Natural killer cell (primary cell): ENCODE measurements around the gene RRP8. TPM values are rescaled to one million over a fixed set of nuclear protein-coding genes. Genes with fewer than 3 reads are reported as not detected.

Experiments
- ATAC-seq, 3 donors: fragments of 150-1000 bp in 2 of 3; fragments of 200-7000 bp in 1 of 3; cut with Tn5 transposase; 1 replicate in 1 of 3; 2 replicates in 2 of 3; pipeline ENCODE4 v1.10.0; 2021; ENCODE audit warnings: mild to moderate bottlenecking in 2 of 3, moderate library complexity in 2 of 3
- DNase-seq, 2 donors: peaks; one replicate each; pipeline versions ENCODE4 v3.0.0 to v3.0.0-alpha.2; 2013 to 2021; ENCODE audit warnings: mixed read lengths in 1 of 2
- H3K27ac ChIP-seq: one replicate; pipeline ENCODE4 v1.5.1; 2013; ENCODE audit warnings: mild to moderate bottlenecking, low read length
- H3K27me3 ChIP-seq: one replicate; pipeline ENCODE4 v1.6.1; 2013; ENCODE audit warnings: low read length; ENCODE audit not compliant: control insufficient read depth, insufficient read depth
- H3K36me3 ChIP-seq: one replicate; pipeline ENCODE4 v1.6.1; 2013; ENCODE audit warnings: low read length; ENCODE audit not compliant: control insufficient read depth, insufficient read depth
- H3K4me1 ChIP-seq: one replicate; pipeline ENCODE4 v1.6.1; 2013; ENCODE audit warnings: low read length; ENCODE audit not compliant: control insufficient read depth, insufficient read depth
- H3K4me3 ChIP-seq: one replicate; pipeline ENCODE4 v1.5.1; 2013; ENCODE audit warnings: low read length
- H3K9me3 ChIP-seq: one replicate; pipeline ENCODE4 v1.6.1; 2013; ENCODE audit warnings: low read length; ENCODE audit not compliant: control insufficient read depth, insufficient read depth
- H3K27ac Mint-ChIP-seq, 2 donors: one replicate each; pipeline ENCODE4 v1.8.0; 2022; ENCODE audit warnings: mild to moderate bottlenecking in 2 of 2, mixed read lengths in 2 of 2, moderate library complexity in 1 of 2
- H3K27me3 Mint-ChIP-seq, 2 donors: one replicate each; pipeline ENCODE4 v1.8.0; 2022; ENCODE audit warnings: low read depth in 2 of 2, mixed read lengths in 2 of 2
- H3K36me3 Mint-ChIP-seq: one replicate; pipeline ENCODE4 v1.8.0; 2022; ENCODE audit warnings: mixed read lengths
- H3K4me1 Mint-ChIP-seq, 2 donors: one replicate each; pipeline ENCODE4 v1.8.0; 2022; ENCODE audit warnings: mixed read lengths in 2 of 2
- H3K4me3 Mint-ChIP-seq: one replicate; pipeline ENCODE4 v1.8.0; 2022; ENCODE audit warnings: mild to moderate bottlenecking, moderate library complexity, mixed read lengths
- H3K9me3 Mint-ChIP-seq, 2 donors: one replicate each; pipeline ENCODE4 v1.8.0; 2022; ENCODE audit warnings: mixed read lengths in 2 of 2
- WGBS: methylation state at CpG from one replicate; pipeline ENCODE4 v1.1.7; 2013; ENCODE audit warnings: missing lambda C conversion rate; ENCODE audit not compliant: insufficient coverage; 5-methylcytosine and 5-hydroxymethylcytosine counted together
- intact Hi-C: fragments of 100-400 bp; cut with micrococcal nuclease; formaldehyde crosslinking; loops from one replicate; pipeline ENCODE4 v1.14.2; 2022
- total RNA-seq, 4 donors: library from RNA; stranded (reverse); fragments of 120-200 nt in 1 of 4; gene quantifications; one replicate each; pipeline versions ENCODE4 v1.2.3 to v1.2.4, GENCODE V29; 2013 to 2022
- TF ChIP-seq, protein P1 (sequence below): fragments of 200-600 bp; IDR thresholded peaks from one replicate; pipeline ENCODE4 v1.8.0; 2022; ENCODE audit warnings: antibody characterized with exemption

RRP8 gene
- total RNA-seq, 3 donors from 2014 or later (not counting 1 experiment from before 2014, with no cell fraction given): 31.3 to 35.9 (median 31.9) TPM

DNA sequence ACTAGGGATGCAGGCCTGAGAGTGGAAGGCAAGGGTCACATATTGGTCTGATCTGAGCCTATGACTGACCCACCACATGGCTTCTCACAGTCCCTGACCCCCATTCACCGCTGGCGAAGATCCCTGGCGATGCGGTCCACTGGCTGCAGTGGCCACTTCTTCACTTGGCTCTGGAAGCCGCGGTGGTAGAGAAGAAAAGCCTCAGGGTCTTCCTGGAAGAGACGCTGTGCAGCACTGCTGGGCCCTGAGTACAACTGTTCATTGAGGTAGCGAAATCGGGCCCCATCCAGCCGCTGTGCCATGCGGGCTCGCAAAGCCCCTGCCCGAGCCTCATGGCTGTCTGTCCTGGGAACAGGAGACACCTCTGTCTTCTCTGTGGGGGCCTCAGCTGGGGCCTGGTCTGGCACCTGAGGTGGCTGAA lies 2.4 kb downstream of the RRP8 start:
- DNase-seq (no peak), ATAC-seq (no peak)
- intact Hi-C loops: loop anchor here (5.0 to 10.0 kb wide), 2 partner anchors 66 to 144 kb away; no protein-coding TSS in a partner anchor
- no peaks in the 10 kb centered on the region for H3K27me3 Mint-ChIP-seq
- peaks cover 24% of the 10 kb centered on the region in 2 donors for H3K4me1 Mint-ChIP-seq
- Histone ChIP-seq H3K36me3 (peaks cover 44% of the 10 kb centered on the region), H3K9me3 (no peaks in the 10 kb centered on the region), H3K4me3 (no peak overlapping the region), H3K27ac (no peak overlapping the region), H3K27me3 (no peaks in the 10 kb centered on the region), H3K4me1 (peaks cover 31% of the 10 kb centered on the region)
- no peaks in the 10 kb centered on the region for H3K9me3 Mint-ChIP-seq
- no peak overlapping the region for H3K4me3 Mint-ChIP-seq
- TF ChIP-seq, protein P1, sequence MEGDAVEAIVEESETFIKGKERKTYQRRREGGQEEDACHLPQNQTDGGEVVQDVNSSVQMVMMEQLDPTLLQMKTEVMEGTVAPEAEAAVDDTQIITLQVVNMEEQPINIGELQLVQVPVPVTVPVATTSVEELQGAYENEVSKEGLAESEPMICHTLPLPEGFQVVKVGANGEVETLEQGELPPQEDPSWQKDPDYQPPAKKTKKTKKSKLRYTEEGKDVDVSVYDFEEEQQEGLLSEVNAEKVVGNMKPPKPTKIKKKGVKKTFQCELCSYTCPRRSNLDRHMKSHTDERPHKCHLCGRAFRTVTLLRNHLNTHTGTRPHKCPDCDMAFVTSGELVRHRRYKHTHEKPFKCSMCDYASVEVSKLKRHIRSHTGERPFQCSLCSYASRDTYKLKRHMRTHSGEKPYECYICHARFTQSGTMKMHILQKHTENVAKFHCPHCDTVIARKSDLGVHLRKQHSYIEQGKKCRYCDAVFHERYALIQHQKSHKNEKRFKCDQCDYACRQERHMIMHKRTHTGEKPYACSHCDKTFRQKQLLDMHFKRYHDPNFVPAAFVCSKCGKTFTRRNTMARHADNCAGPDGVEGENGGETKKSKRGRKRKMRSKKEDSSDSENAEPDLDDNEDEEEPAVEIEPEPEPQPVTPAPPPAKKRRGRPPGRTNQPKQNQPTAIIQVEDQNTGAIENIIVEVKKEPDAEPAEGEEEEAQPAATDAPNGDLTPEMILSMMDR: no peak
- peaks cover 10% of the 10 kb centered on the region for H3K36me3 Mint-ChIP-seq
- WGBS: 96% methylated on average over 13 of the region's 13 CpGs
- no peak overlapping the region for H3K27ac Mint-ChIP-seq

DNA sequence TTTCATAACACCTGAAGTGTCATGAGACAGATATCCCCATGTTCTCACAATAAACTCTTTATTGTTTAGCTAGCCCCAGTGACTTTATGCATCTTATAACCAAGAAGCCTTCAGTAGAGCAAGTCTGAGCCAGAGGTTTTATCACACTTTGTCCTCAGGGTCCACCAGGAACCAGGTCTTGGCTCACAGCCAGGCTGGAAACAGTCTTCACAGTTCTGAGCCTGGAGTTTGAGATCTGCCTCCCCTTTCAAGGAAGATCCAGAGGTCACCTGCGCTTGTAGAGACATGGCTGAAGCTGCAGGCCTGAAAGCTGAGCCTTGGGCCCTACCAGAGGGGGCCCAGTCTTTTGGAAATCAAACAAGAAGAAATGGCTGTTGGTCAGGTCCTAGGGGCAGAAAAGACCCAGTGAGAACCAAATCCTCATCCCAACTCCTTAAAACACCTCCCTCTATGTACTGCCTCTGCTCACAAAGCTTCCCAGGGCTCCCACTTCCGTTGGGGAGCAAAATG lies 3.5 kb downstream of the RRP8 start:
- H3K36me3 Mint-ChIP-seq: peaks cover 10% of the 10 kb centered on the region
- Histone ChIP-seq H3K36me3 (peaks cover 47% of the 10 kb centered on the region), H3K27ac (no peak overlapping the region), H3K27me3 (no peaks in the 10 kb centered on the region), H3K4me1 (peaks cover 20% of the 10 kb centered on the region), H3K9me3 (no peaks in the 10 kb centered on the region), H3K4me3 (no peak overlapping the region)
- H3K9me3 Mint-ChIP-seq: no peaks in the 10 kb centered on the region
- H3K27me3 Mint-ChIP-seq: no peaks in the 10 kb centered on the region
- intact Hi-C loops: loop anchor here (5.0 to 10.0 kb wide), 2 partner anchors 67 to 145 kb away; no protein-coding TSS in a partner anchor
- H3K4me3 Mint-ChIP-seq: no peak overlapping the region
- peaks cover 21 to 23% of the 10 kb centered on the region in 2 donors for H3K4me1 Mint-ChIP-seq
- DNase-seq: peak in 1 of 2 donors; percentile 2
- TF ChIP-seq, protein P1: no peak
- WGBS: 98% methylated on average over 2 of the region's 2 CpGs
- no peak overlapping the region for H3K27ac Mint-ChIP-seq
- ATAC-seq: no peak

DNA sequence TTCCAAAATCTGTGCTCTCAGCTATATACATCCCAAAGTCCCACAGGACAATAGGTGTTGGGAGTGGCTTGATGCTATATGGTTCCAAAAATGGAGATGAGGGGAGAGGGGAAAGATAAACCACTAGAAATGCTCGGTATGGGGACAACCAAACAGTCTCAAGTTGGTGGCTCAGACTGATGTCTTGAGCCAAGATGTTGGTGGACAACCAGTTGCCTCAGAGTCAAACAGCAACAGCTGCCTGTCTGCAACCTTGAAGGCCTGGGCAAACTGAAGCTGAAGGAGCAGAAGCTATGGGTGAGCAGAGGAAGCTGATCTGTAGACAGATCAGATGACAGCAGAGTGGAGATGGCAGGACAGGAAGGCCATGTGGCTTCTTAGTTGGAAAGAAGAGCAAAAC lies 4.0 kb downstream of the RRP8 start:
- H3K4me1 Mint-ChIP-seq: peaks cover 23 to 24% of the 10 kb centered on the region in 2 donors
- TF ChIP-seq, protein P1: no peak
- no peak for ATAC-seq
- intact Hi-C loops: no loop called here
- Histone ChIP-seq H3K4me1 (peaks cover 15% of the 10 kb centered on the region), H3K36me3 (peaks cover 51% of the 10 kb centered on the region), H3K9me3 (no peaks in the 10 kb centered on the region), H3K4me3 (no peak overlapping the region), H3K27me3 (no peaks in the 10 kb centered on the region), H3K27ac (no peak overlapping the region)
- no peaks in the 10 kb centered on the region for H3K9me3 Mint-ChIP-seq
- no peak for DNase-seq
- 93% methylated on average over 1 of the region's 1 CpG for WGBS
- peak overlapping the region in 1 of 2 donors; percentile 58 for H3K27ac Mint-ChIP-seq
- H3K4me3 Mint-ChIP-seq: no peak overlapping the region
- H3K36me3 Mint-ChIP-seq: peaks cover 10% of the 10 kb centered on the region
- no peaks in the 10 kb centered on the region for H3K27me3 Mint-ChIP-seq

DNA sequence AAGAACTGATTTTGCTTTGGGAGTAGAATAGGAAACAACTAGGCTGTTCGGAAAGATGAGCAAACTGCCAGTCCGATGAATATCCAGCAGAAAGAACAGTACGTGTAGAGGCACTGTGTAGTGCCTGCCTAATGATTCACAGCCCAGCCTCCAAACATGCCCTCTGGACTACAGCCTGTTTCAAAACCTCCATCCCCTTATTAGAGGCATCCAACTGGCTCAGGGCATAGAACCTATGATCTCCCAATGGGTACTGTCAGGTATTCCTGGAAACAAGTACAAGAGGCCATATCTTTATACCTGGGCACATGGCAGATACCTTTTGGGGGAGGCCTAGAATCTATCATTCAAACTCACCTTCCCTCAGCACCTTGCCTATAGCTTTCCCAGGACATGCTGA lies 4.9 kb downstream of the RRP8 start:
- peaks cover 10% of the 10 kb centered on the region for H3K36me3 Mint-ChIP-seq
- Histone ChIP-seq H3K9me3 (no peaks in the 10 kb centered on the region), H3K27me3 (no peaks in the 10 kb centered on the region), H3K4me1 (peaks cover 12% of the 10 kb centered on the region), H3K4me3 (no peak overlapping the region), H3K27ac (no peak overlapping the region), H3K36me3 (peaks cover 58% of the 10 kb centered on the region)
- H3K4me3 Mint-ChIP-seq: no peak overlapping the region
- no peaks in the 10 kb centered on the region for H3K27me3 Mint-ChIP-seq
- intact Hi-C loops: no loop called here
- TF ChIP-seq, protein P1: no peak
- no peak for DNase-seq
- no peak for ATAC-seq
- H3K9me3 Mint-ChIP-seq: no peaks in the 10 kb centered on the region
- 94% methylated on average over 3 of the region's 3 CpGs for WGBS
- H3K27ac Mint-ChIP-seq: peak overlapping the region in 1 of 2 donors; percentile 58
- H3K4me1 Mint-ChIP-seq: peaks cover 25 to 29% of the 10 kb centered on the region in 2 donors
